Osteoblast (primary cell): ENCODE results near the gene HM13. TPM values are rescaled to one million over a fixed set of nuclear protein-coding genes. Genes with fewer than 3 reads are reported as not detected.

Source experiments
- DNase-seq: peaks from one replicate; pipeline ENCODE4 v3.0.0; 2011; ENCODE audit warnings: low spot score, mixed read lengths; ENCODE audit not compliant: insufficient read length; ENCODE audit errors: missing footprints
- H2AFZ ChIP-seq: 2 replicates; pipeline ENCODE4 v1.6.0; 2011; ENCODE audit warnings: mild to moderate bottlenecking, low read length
- H3K27ac ChIP-seq: 2 replicates; pipeline ENCODE4 v1.5.1; 2011; ENCODE audit warnings: mild to moderate bottlenecking, low read depth, low read length, moderate library complexity
- H3K27me3 ChIP-seq: 2 replicates; pipeline ENCODE4 v1.6.0; 2012; ENCODE audit warnings: mild to moderate bottlenecking, control low read depth, inconsistent platforms, low read length, moderate library complexity; ENCODE audit not compliant: insufficient read depth
- H3K36me3 ChIP-seq: 2 replicates; pipeline ENCODE4 v1.5.1; 2011; ENCODE audit warnings: mild to moderate bottlenecking, low read length, control low read depth, moderate library complexity; ENCODE audit not compliant: insufficient read depth
- H3K4me1 ChIP-seq: 2 replicates; pipeline ENCODE4 v1.5.1; 2011; ENCODE audit warnings: mild to moderate bottlenecking, low read length, control low read depth, moderate library complexity; ENCODE audit not compliant: insufficient read depth
- H3K4me2 ChIP-seq: 2 replicates; pipeline ENCODE4 v1.6.0; 2011; ENCODE audit warnings: mild to moderate bottlenecking, low read length; ENCODE audit not compliant: insufficient read depth
- H3K4me3 ChIP-seq: fragments of 200-600 bp; sonication (generic); 3 replicates; pipeline ENCODE4 v1.5.1; 2012; ENCODE audit warnings: mild to moderate bottlenecking, low read length, inconsistent platforms; ENCODE audit not compliant: insufficient read depth
- H3K79me2 ChIP-seq: 2 replicates; pipeline ENCODE4 v1.6.0; 2012; ENCODE audit warnings: mild to moderate bottlenecking, low read length, control low read depth, inconsistent platforms; ENCODE audit not compliant: insufficient read depth
- H3K9me3 ChIP-seq: 2 replicates; pipeline ENCODE4 v1.5.1; 2011; ENCODE audit warnings: low read depth, low read length, control low read depth
- H4K20me1 ChIP-seq: 2 replicates; pipeline ENCODE4 v1.6.0; 2012; ENCODE audit warnings: mild to moderate bottlenecking, low read length, control low read depth; ENCODE audit not compliant: insufficient read depth
- CTCF ChIP-seq: IDR thresholded peaks from 2 replicates; pipeline ENCODE4 v1.5.1; 2011; ENCODE audit warnings: mild to moderate bottlenecking, low read depth, low read length, moderate library complexity; ENCODE audit errors: extremely low read depth
- total RNA-seq: library from RNA; depleted of rRNA; stranded (reverse); fragments of >200 nt; gene quantifications from 2 replicates; pipeline ENCODE4 v1.2.3, GENCODE V29; 2012

Gene HM13
- total RNA-seq, 1 donor = 85.8 TPM

GRCh38 chr20:31568773-31569162 lies 54.5 kb downstream of the HM13 start:
- Histone ChIP-seq H3K36me3 (peaks cover 29% of the 10 kb centered on the region), H3K4me2 (no peak overlapping the region)

GRCh38 chr20:31569163-31570020 lies 55.1 kb downstream of the HM13 start:
- peaks cover 44% of the 10 kb centered on the region for H3K4me1 ChIP-seq
- H2AFZ ChIP-seq = no peak overlapping the region
- H3K27ac ChIP-seq = peak overlapping the region; percentile 55
- H3K4me2 ChIP-seq = no peak overlapping the region
- peaks cover 24% of the 10 kb centered on the region for H3K36me3 ChIP-seq
- DNase-seq = peak; percentile 83
- H4K20me1 ChIP-seq = no peaks in the 10 kb centered on the region
- TF ChIP-seq CTCF = peak; percentile 89
- no peaks in the 10 kb centered on the region for H3K27me3 ChIP-seq
- peaks cover 3% of the 10 kb centered on the region for H3K79me2 ChIP-seq
- H3K9me3 ChIP-seq = no peaks in the 10 kb centered on the region
- no peak overlapping the region for H3K4me3 ChIP-seq

More at GRCh38 chr20:31568773-31569162, 54.5 kb downstream of the HM13 start:
- no peak for DNase-seq
- Histone ChIP-seq H3K4me3 (no peak overlapping the region), H3K9me3 (no peaks in the 10 kb centered on the region), H4K20me1 (no peaks in the 10 kb centered on the region), H3K27me3 (no peaks in the 10 kb centered on the region), H3K27ac (peak overlapping the region; percentile 37), H3K79me2 (peaks cover 3% of the 10 kb centered on the region), H3K4me1 (peaks cover 41% of the 10 kb centered on the region), H2AFZ (no peak overlapping the region)
- TF ChIP-seq CTCF = no peak

GRCh38 chr20:31570021-31570463 lies 55.8 kb downstream of the HM13 start:
- Histone ChIP-seq H3K4me2 (no peak overlapping the region), H3K79me2 (peaks cover 3% of the 10 kb centered on the region), H3K27ac (peak overlapping the region; percentile 55), H4K20me1 (no peaks in the 10 kb centered on the region), H3K4me1 (peaks cover 44% of the 10 kb centered on the region), H3K4me3 (no peak overlapping the region), H3K9me3 (no peaks in the 10 kb centered on the region), H2AFZ (no peak overlapping the region), H3K36me3 (peaks cover 21% of the 10 kb centered on the region), H3K27me3 (no peaks in the 10 kb centered on the region)
- no peak for TF ChIP-seq CTCF
- no peak for DNase-seq
